Stomach smooth muscle (tissue), 2 donors: ENCODE measurements around the gene ERC2.

Experiments
- H3K27ac ChIP-seq: one replicate; pipeline ENCODE4 v1.7.0; 2013; ENCODE audit warnings: mild to moderate bottlenecking, low read length, inconsistent platforms
- H3K27me3 ChIP-seq, 2 donors: one replicate each; pipeline ENCODE4 v1.7.0; 2013; ENCODE audit warnings: low read length in 2 of 2; ENCODE audit not compliant: insufficient read depth in 2 of 2, control insufficient read depth in 1 of 2
- H3K36me3 ChIP-seq, 2 donors: one replicate each; pipeline ENCODE4 v1.7.0; 2013; ENCODE audit warnings: low read length in 2 of 2; ENCODE audit not compliant: control insufficient read depth in 2 of 2, insufficient read depth in 2 of 2
- H3K4me1 ChIP-seq: one replicate; pipeline ENCODE4 v1.7.0; 2013; ENCODE audit warnings: low read length; ENCODE audit not compliant: control insufficient read depth, insufficient read depth
- H3K4me3 ChIP-seq, 2 donors: one replicate each; pipeline ENCODE4 v1.7.0; 2013; ENCODE audit warnings: low read length in 2 of 2
- H3K9ac ChIP-seq, 2 donors: one replicate each; pipeline ENCODE4 v1.7.0; 2013; ENCODE audit warnings: low read length in 2 of 2, mild to moderate bottlenecking in 1 of 2
- H3K9me3 ChIP-seq, 2 donors: one replicate each; pipeline ENCODE4 v1.7.0; 2013; ENCODE audit warnings: low read length in 2 of 2; ENCODE audit not compliant: control insufficient read depth in 2 of 2
- donor health status: healthy.
- donor health status: Pancreatic carcinoma.

The ERC2 gene

GRCh38 chr3:55622116-55622515 lies 846.2 kb downstream of the ERC2 start:
- no peaks in the 10 kb centered on the region for H3K36me3 ChIP-seq

DNA sequence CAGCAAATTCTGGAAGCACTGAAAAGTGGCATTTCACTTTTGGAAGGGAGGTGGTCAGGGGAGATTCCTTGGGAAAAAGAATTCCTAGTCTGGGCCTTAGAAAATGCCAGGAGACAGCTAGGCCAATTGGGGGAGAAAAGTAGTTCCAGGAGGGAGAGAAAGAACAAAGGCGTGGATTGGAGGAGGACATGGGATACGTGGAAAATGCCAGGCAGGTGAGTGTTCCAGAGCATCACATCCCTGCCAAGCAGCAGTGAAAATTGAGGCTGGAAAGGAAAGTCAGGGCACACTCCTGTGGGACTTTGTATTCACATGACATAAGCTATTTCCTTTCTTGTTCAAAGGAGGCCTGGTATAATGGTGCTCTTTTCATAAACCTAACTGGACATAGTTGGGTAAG lies 846.6 kb downstream of the ERC2 start:
- H3K4me3 ChIP-seq = no peak overlapping the region

More at GRCh38 chr3:55622116-55622515, 846.2 kb downstream of the ERC2 start:
- no peaks in the 10 kb centered on the region for H3K27me3 ChIP-seq
- no peaks in the 10 kb centered on the region for H3K4me1 ChIP-seq
- no peak overlapping the region for H3K27ac ChIP-seq
- no peak overlapping the region for H3K9ac ChIP-seq
- no peak overlapping the region for H3K4me3 ChIP-seq
- no peaks in the 10 kb centered on the region for H3K9me3 ChIP-seq

DNA sequence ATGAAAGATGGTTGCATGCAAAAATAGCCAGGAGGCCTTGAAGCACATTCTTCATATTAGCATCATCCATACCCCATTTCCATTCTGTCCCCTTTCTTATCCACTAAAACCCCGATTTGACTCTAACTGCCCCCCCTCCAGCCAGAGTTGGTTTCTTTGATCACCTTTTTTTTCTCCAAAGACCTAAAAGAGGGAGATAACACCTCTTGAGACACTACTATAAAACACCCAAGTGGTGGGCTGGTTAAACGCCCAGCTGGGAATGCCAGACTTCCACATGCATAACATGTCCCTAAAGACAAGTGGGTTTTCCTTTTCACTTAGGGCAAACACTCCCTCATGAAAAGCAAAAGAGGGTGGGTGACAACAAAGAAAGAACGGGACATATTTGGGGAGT lies 847.2 kb downstream of the ERC2 start:
- Histone ChIP-seq H3K9ac (no peak overlapping the region), H3K4me1 (no peaks in the 10 kb centered on the region), H3K27me3 (no peaks in the 10 kb centered on the region), H3K9me3 (no peaks in the 10 kb centered on the region), H3K27ac (no peak overlapping the region), H3K4me3 (no peak overlapping the region), H3K36me3 (no peaks in the 10 kb centered on the region)

More for the DNA sequence above, 846.6 kb downstream of the ERC2 start:
- Histone ChIP-seq H3K9me3 (no peaks in the 10 kb centered on the region), H3K27ac (no peak overlapping the region), H3K9ac (no peak overlapping the region), H3K4me1 (no peaks in the 10 kb centered on the region), H3K27me3 (no peaks in the 10 kb centered on the region), H3K36me3 (no peaks in the 10 kb centered on the region)

DNA sequence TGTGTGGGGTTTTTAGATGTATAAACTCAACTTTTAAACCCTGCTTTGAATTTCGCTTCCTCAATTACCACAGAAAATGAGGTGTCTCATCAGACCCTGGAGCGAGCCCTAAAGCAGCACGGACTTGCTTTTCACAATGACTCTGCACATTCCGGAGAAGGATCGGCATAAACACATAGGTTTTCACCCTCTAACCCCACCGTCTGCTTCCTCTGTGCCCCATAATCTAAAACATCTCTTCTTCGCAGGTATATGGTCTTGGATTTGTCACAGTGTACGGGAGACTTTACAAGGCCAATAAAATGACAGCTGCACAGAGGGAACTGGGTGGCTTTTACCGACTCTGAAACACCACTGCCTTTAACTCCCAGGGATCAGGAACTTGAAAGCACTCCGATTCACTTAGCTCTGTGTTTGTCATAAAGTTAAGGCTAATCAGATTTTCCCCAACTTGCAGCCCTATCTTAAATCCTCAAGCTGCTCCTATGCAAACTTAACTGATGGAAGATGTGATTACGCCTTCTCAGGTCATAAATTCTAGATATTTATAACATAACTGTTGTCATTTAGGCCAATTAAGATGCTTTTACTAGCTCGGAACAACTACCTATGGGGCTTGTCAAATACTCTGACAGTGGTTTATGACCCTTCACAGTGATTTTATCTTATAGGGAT lies 847.8 kb downstream of the ERC2 start:
- H3K27me3 ChIP-seq = no peaks in the 10 kb centered on the region
- no peaks in the 10 kb centered on the region for H3K9me3 ChIP-seq
- H3K4me3 ChIP-seq = no peak overlapping the region
- no peaks in the 10 kb centered on the region for H3K4me1 ChIP-seq
- H3K9ac ChIP-seq = no peak overlapping the region
- no peaks in the 10 kb centered on the region for H3K36me3 ChIP-seq
- no peak overlapping the region for H3K27ac ChIP-seq

DNA sequence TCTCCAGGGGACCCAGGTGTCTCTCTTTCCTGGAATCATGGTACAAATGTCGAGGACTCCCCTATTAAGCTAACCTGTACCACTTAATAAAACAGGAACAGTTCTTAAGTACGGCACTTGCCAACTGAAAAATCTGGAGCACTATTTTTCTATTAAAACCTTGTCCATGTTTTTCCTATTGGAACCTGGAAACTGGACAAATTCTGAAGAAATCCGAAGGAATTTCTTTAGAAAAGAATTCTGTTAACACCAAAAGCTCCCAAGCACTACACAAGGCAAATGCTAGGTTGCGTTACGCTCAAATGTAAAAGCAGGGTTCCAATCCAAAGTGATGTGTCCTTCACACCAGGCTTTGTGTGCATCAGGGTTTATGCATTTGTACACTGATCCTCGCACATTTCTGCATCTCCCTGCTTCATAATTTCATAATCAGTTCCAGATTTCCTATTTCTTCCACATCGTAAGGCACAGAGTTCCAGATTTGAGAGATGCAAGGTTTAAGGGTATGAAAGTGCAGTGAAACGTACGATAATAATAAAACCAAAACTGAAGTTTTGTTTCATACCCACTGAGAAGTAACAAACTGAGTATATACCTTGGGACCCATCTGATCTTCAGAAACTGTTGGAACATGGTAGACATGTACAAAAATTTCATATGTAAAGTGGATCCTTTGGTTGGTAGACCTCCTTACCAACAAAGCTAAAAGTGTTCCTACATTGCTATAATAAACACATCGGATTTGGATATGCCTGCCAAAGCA lies 849.0 kb downstream of the ERC2 start:
- no peak overlapping the region for H3K27ac ChIP-seq
- H3K36me3 ChIP-seq = no peaks in the 10 kb centered on the region
- H3K9me3 ChIP-seq = no peaks in the 10 kb centered on the region
- no peak overlapping the region for H3K4me3 ChIP-seq
- H3K27me3 ChIP-seq = no peaks in the 10 kb centered on the region
- no peaks in the 10 kb centered on the region for H3K4me1 ChIP-seq
- H3K9ac ChIP-seq = no peak overlapping the region

DNA sequence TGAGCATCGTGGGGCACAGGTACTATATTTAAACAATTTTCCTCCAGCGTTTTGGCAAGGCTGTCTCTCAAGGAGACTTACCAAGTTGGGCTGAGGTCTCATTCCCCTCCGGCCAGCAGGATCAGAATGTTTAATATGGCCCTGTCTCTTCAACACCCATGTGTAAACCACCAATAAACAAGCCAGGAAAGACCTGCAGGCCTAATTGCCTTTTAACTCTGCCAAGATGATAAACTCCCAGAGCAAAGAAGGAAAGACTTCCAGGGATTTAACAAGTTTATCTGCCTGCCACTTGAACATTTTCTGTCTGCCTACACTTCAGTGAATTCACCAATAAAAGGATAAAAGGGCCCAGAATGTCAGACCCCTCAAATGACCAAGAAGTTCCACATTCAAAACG lies 850.9 kb downstream of the ERC2 start:
- Histone ChIP-seq H3K36me3 (no peaks in the 10 kb centered on the region), H3K4me3 (no peak overlapping the region), H3K4me1 (no peaks in the 10 kb centered on the region), H3K9ac (no peak overlapping the region), H3K9me3 (no peaks in the 10 kb centered on the region), H3K27ac (no peak overlapping the region), H3K27me3 (no peaks in the 10 kb centered on the region)

GRCh38 chr3:55616803-55617202 lies 851.5 kb downstream of the ERC2 start:
- Histone ChIP-seq H3K9ac (no peak overlapping the region), H3K36me3 (no peaks in the 10 kb centered on the region), H3K4me1 (no peaks in the 10 kb centered on the region), H3K27ac (no peak overlapping the region), H3K9me3 (no peaks in the 10 kb centered on the region), H3K4me3 (no peak overlapping the region), H3K27me3 (no peaks in the 10 kb centered on the region)

- Histone ChIP-seq H3K4me3 (no peak overlapping the region), H3K9ac (no peak overlapping the region), H3K9me3 (no peaks in the 10 kb centered on the region), H3K27ac (no peak overlapping the region), H3K27me3 (no peaks in the 10 kb centered on the region), H3K36me3 (no peaks in the 10 kb centered on the region), H3K4me1 (no peaks in the 10 kb centered on the region)
Measured at GRCh38 chr3:55615694-55616295, 852.5 kb downstream of the ERC2 start.

GRCh38 chr3:55615039-55615693 lies 853.1 kb downstream of the ERC2 start:
- Histone ChIP-seq H3K4me1 (no peaks in the 10 kb centered on the region), H3K27ac (no peak overlapping the region), H3K4me3 (no peak overlapping the region), H3K9me3 (no peaks in the 10 kb centered on the region), H3K27me3 (no peaks in the 10 kb centered on the region), H3K9ac (no peak overlapping the region), H3K36me3 (no peaks in the 10 kb centered on the region)

DNA sequence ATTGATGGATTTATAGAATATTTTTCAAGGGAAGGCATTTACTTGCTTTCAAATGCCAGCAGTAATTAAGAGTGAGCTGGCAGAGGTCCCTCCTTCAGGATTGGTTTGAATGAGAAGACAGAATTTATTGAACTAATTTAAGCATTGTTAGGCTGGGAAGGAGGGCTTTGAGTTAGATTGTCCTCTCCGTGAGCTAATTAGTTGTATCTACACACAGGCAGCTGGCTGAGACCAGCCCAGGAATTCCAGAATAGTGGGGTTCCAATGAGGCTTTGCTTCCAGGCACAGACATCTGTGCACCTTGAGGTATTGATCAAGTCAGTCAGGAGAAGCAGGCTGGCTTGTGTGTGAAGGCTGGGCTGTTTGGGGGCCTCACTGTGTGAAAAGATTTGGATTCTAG lies 857.1 kb downstream of the ERC2 start:
- no peaks in the 10 kb centered on the region for H3K27me3 ChIP-seq
- H3K9ac ChIP-seq = no peak overlapping the region
- H3K36me3 ChIP-seq = no peaks in the 10 kb centered on the region
- H3K27ac ChIP-seq = no peak overlapping the region
- H3K4me3 ChIP-seq = no peak overlapping the region
- H3K4me1 ChIP-seq = no peaks in the 10 kb centered on the region
- no peaks in the 10 kb centered on the region for H3K9me3 ChIP-seq
